Fibroblast of lung (primary cell): ENCODE results near the gene HGS. TPM values are rescaled to one million over a fixed set of nuclear protein-coding genes. Genes with fewer than 3 reads are reported as not detected.

ENCODE experiments used
- DNase-seq, 2 donors: peaks; one replicate each; pipeline versions ENCODE4 v3.0.0 to v3.0.0-alpha.2; 2010; ENCODE audit warnings: low read depth in 2 of 2
- H2AFZ ChIP-seq: 2 replicates; pipeline ENCODE4 v1.5.1; 2012; ENCODE audit warnings: low read length, control low read depth, inconsistent platforms
- H3K27ac ChIP-seq: 2 replicates; pipeline ENCODE4 v1.5.1; 2011; ENCODE audit warnings: low read length, control low read depth; ENCODE audit not compliant: insufficient read depth
- H3K27me3 ChIP-seq: 2 replicates; pipeline ENCODE4 v1.5.1; 2011; ENCODE audit warnings: mild to moderate bottlenecking, low read length; ENCODE audit not compliant: control insufficient read depth, insufficient read depth
- H3K36me3 ChIP-seq: 2 replicates; pipeline ENCODE4 v1.5.1; 2011; ENCODE audit warnings: low read length; ENCODE audit not compliant: control insufficient read depth, insufficient read depth
- H3K4me1 ChIP-seq: 2 replicates; pipeline ENCODE4 v1.5.1; 2011; ENCODE audit warnings: low read length; ENCODE audit not compliant: control insufficient read depth, insufficient read depth; ENCODE audit errors: extremely low read depth
- H3K4me2 ChIP-seq: 2 replicates; pipeline ENCODE4 v1.5.1; 2011; ENCODE audit warnings: low read length, control low read depth; ENCODE audit not compliant: insufficient read depth; ENCODE audit errors: extremely low read depth
- H3K4me3 ChIP-seq, 4 experiments: fragments of 200-600 bp in 1 of 4; sonication (generic) in 1 of 4; replicated peaks in 1 of 4; 2 replicates each; pipeline ENCODE4 v1.5.1; 2011 to 2016; ENCODE audit warnings: low read length in 4 of 4, low read depth in 3 of 4, mild to moderate bottlenecking in 3 of 4, control low read depth in 2 of 4, inconsistent platforms in 1 of 4, mixed read lengths in 1 of 4; ENCODE audit not compliant: insufficient read depth in 1 of 4; ENCODE audit errors: control extremely low read depth in 1 of 4
- H3K79me2 ChIP-seq: 2 replicates; pipeline ENCODE4 v1.5.1; 2012; ENCODE audit warnings: mild to moderate bottlenecking, low read length, inconsistent platforms; ENCODE audit not compliant: control insufficient read depth, insufficient read depth
- H3K9ac ChIP-seq: 2 replicates; pipeline ENCODE4 v1.5.1; 2011; ENCODE audit warnings: mild to moderate bottlenecking, low read length, control low read depth; ENCODE audit not compliant: insufficient read depth
- H3K9me3 ChIP-seq: 2 replicates; pipeline ENCODE4 v1.5.1; 2012; ENCODE audit warnings: low read depth, low read length; ENCODE audit not compliant: control insufficient read depth, insufficient read depth
- H4K20me1 ChIP-seq: 2 replicates; pipeline ENCODE4 v1.5.1; 2011; ENCODE audit warnings: low read length; ENCODE audit not compliant: control insufficient read depth, insufficient read depth; ENCODE audit errors: extremely low read depth
- EZH2 ChIP-seq: IDR thresholded peaks from 2 replicates; pipeline ENCODE4 v1.5.1; 2012; ENCODE audit warnings: low read length, control low read depth, mild to moderate bottlenecking; ENCODE audit errors: missing control alignments
- polyA plus RNA-seq, 2 donors: library from polyadenylated mRNA; depleted of rRNA in 1 of 2; stranded (reverse) in 1 of 2; unstranded in 1 of 2; fragments of >200 nt; gene quantifications; 2 replicates each; pipeline ENCODE4 v1.2.1, GENCODE V29; 2011 to 2012; ENCODE audit warnings: missing spikeins in 1 of 2
- total RNA-seq: library from RNA; depleted of rRNA; stranded (reverse); fragments of >200 nt; gene quantifications from 2 replicates; pipeline ENCODE4 v1.2.1, GENCODE V29; 2014
- TF ChIP-seq, protein P1 (sequence below), 2 donors: IDR thresholded peaks in 1 of 2; conservative IDR thresholded peaks in 1 of 2; 1 replicate in 1 of 2; 2 replicates in 1 of 2; pipeline ENCODE4 v1.5.1; 2011 to 2012; ENCODE audit warnings: low read length in 2 of 2, control low read depth in 1 of 2, inconsistent platforms in 1 of 2, low read depth in 1 of 2, mild to moderate bottlenecking in 1 of 2

HGS gene
- total and polyA plus RNA-seq, 2 donors (not counting 1 experiment from before 2014, with no cell fraction given), result 43.1 to 65.7 TPM

DNA sequence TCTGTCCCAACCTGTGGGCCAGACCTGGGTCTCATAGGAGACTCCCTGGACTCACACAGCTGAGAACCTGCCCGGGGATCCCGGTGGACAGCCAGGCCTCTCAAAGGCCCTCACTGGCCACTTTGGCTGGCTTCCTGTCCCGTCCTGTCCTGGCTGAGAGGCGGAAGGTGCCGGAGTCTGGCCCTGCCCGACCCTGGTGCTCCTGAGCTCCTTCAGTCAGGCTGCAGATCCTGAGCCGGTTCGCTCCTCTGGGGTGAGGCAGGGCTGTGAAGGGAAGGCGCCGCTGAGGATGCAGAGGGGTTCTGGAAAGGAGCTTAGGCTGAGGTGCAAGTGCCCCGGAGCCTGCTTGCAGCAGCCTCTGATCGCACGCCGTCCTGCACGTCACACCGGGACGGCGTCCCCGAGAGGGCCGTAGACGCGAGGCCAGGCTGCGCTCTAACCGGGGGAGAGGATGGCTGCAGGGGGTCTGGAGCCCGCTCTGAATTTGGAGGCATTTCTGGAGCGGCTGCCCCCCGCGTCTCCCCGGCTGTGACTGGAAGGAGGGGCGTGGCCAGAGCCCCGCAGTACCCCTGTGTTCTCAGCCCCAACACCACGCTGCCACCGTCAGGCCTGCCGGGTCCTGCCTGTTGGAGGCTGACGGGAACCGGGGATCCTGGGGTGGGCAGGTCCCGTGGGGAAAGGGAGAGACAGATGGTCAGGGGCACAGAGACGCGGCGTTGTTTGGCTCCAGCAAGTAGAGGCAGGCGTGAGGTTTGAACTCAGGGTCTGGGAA is 4.1 kb downstream of the HGS start:
- Histone ChIP-seq H2AFZ (no peak overlapping the region), H3K79me2 (peaks cover 68% of the 10 kb centered on the region), H3K36me3 (peaks cover 55% of the 10 kb centered on the region), H3K4me3 (no peak overlapping the region), H4K20me1 (peaks cover 2% of the 10 kb centered on the region), H3K9me3 (no peaks in the 10 kb centered on the region), H3K4me1 (peaks cover 9% of the 10 kb centered on the region), H3K4me2 (no peak overlapping the region), H3K27ac (no peak overlapping the region), H3K27me3 (no peaks in the 10 kb centered on the region), H3K9ac (no peak overlapping the region)
- no peak for DNase-seq
- TF ChIP-seq, protein P1, sequence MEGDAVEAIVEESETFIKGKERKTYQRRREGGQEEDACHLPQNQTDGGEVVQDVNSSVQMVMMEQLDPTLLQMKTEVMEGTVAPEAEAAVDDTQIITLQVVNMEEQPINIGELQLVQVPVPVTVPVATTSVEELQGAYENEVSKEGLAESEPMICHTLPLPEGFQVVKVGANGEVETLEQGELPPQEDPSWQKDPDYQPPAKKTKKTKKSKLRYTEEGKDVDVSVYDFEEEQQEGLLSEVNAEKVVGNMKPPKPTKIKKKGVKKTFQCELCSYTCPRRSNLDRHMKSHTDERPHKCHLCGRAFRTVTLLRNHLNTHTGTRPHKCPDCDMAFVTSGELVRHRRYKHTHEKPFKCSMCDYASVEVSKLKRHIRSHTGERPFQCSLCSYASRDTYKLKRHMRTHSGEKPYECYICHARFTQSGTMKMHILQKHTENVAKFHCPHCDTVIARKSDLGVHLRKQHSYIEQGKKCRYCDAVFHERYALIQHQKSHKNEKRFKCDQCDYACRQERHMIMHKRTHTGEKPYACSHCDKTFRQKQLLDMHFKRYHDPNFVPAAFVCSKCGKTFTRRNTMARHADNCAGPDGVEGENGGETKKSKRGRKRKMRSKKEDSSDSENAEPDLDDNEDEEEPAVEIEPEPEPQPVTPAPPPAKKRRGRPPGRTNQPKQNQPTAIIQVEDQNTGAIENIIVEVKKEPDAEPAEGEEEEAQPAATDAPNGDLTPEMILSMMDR (conservative IDR thresholded peaks at IDR 0.05 in 1 of 2, IDR thresholded peaks at IDR 0.05 in 1 of 2; ENCODE audit: low read depth in 1 of 2, low read length in 2 of 2), result no peak
- TF ChIP-seq EZH2, result no peak

DNA sequence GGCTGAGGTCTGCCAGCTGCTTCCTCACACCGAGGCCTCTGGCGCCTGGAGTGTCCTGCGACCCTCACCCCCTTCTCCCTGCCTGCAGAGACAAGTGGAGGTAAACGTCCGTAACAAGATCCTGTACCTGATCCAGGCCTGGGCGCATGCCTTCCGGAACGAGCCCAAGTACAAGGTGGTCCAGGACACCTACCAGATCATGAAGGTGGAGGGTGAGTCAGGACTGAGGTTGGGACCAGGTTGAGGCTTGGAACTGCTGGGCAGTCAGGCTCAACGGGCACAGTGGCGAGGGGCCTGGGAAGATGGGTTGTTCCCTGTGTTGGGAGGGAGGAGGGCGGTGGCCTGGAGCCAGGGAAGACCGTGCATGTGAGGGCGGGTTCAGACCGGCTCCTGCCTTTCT is 4.8 kb downstream of the HGS start:
- Histone ChIP-seq H3K9me3 (no peaks in the 10 kb centered on the region), H3K27me3 (no peaks in the 10 kb centered on the region), H4K20me1 (peaks cover 2% of the 10 kb centered on the region), H2AFZ (no peak overlapping the region), H3K4me1 (peaks cover 9% of the 10 kb centered on the region), H3K27ac (no peak overlapping the region), H3K4me3 (no peak overlapping the region), H3K79me2 (peaks cover 64% of the 10 kb centered on the region), H3K9ac (no peak overlapping the region), H3K4me2 (no peak overlapping the region), H3K36me3 (peaks cover 57% of the 10 kb centered on the region)
- TF ChIP-seq, protein P1 (conservative IDR thresholded peaks at IDR 0.05 in 1 of 2, IDR thresholded peaks at IDR 0.05 in 1 of 2; ENCODE audit: low read depth in 1 of 2, low read length in 2 of 2), result no peak
- TF ChIP-seq EZH2, result no peak
- DNase-seq, result no peak

DNA sequence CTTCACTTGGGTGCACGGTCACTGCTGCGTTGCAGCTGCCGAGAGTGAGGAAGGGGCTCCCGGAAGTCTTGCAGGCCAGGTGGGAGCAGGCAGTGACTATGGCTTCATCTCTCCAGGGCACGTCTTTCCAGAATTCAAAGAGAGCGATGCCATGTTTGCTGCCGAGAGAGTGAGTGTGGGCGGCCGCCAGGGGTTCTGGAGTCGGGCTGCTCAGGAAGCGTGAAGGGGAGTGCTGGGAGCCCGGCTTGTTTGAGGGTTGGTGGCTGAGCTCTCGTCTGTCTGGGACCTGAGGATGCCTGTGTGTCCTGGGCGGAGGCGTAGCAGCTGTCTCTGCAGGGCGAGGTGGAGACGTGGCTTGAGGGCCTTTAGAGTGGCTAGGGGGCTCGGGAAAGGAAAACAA is 6.3 kb downstream of the HGS start:
- Histone ChIP-seq H4K20me1 (peaks cover 2% of the 10 kb centered on the region), H2AFZ (no peak overlapping the region), H3K9me3 (no peaks in the 10 kb centered on the region), H3K4me3 (no peak overlapping the region), H3K36me3 (peaks cover 66% of the 10 kb centered on the region), H3K4me2 (no peak overlapping the region), H3K9ac (no peak overlapping the region), H3K27ac (no peak overlapping the region), H3K79me2 (peaks cover 56% of the 10 kb centered on the region), H3K4me1 (peaks cover 3% of the 10 kb centered on the region), H3K27me3 (no peaks in the 10 kb centered on the region)
- DNase-seq, result no peak
- TF ChIP-seq, protein P1 (conservative IDR thresholded peaks at IDR 0.05 in 1 of 2, IDR thresholded peaks at IDR 0.05 in 1 of 2; ENCODE audit: low read depth in 1 of 2, low read length in 2 of 2), result no peak
- TF ChIP-seq EZH2, result no peak
